Activated T-helper 1 cell treated with anti-CD3 and anti-CD28 coated beads, Interleukin-2, amount 50 U/mL, for 16 hours (primary cell): Measurements from ENCODE around the gene CORO7.

ENCODE experiments used
- DNase-seq, 2 donors: peaks; one replicate each; pipeline ENCODE4 v3.0.0-alpha.2; 2020; ENCODE audit warnings: low read depth in 1 of 2, low spot score in 1 of 2

CORO7 gene

DNA sequence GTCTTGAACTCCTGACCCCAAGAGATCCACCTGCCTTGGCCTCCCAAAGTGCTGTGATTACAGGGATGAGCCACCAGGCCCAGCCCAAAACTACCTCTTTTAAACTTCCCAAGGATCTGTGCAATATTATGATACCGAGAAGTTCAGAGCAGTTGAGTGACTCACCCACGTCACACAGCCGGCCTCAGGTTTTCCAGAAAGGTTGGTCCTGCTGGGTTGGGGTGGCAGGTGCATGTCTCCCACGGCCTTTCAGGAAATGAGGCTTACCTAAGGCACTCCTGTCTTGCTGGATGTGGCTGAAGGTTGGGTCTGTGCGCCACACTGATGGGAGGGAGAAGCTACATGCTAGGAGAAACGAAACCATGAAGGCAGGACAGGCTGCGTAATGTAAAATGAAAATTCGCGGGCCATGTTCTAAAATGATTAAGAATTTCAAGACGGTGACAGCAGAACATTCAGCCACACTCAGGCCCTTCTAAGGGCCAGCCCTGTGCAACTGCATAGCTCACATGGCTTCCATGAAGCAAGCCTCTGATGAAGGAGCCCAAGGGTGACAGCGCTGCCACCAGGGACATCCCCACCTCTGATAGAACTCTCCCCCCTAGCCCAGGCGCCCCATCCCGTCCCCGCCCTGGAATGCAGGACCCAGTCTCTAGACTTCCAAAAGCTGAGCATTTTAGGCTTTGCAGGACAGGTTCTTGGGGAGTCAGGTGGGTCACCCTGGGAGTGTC is 107.1 kb downstream of the CORO7 start:
- DNase-seq: no peak

DNA sequence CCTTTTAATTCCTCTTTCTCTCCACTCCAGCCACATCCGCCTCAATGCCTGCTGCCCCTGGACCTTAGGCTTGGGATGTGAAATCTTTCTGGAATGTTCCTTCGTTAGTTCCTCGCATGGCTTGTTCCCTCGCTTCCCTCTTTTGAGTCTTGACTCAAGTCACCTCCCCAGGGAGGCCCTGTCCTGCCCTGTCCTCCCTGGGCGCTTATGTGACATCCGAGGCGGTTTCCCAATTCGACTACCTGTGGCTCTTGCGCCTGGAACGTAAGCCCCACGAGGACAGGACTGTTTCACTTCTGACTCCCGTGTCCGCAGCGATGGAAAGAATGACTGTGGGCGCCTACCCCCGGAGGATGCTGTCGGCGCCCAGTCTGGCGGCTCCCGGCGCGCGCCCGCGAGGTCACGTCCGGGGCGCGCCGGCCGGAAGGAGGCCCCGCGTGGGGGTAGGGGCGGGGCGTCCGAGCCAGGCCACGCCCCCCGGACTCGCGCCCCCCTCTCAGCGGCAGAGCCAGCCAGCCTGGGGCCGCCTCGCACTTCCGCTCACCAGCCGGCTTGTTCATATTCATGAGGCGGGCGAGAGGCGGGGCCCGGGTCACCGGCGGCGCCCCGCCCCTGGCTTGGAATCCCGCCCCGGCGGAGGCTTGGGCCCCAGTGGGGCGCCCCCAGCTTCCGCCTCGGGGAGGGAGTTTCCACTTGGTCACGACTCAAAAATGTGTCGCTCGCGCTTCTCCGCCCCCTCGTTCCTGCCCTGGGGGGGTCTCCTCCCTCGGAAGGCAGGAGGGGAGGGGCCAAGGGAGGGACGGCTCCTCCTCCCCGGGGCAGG is 109.0 kb downstream of the CORO7 start:
- DNase-seq: peak; percentile 90 to 97

DNA sequence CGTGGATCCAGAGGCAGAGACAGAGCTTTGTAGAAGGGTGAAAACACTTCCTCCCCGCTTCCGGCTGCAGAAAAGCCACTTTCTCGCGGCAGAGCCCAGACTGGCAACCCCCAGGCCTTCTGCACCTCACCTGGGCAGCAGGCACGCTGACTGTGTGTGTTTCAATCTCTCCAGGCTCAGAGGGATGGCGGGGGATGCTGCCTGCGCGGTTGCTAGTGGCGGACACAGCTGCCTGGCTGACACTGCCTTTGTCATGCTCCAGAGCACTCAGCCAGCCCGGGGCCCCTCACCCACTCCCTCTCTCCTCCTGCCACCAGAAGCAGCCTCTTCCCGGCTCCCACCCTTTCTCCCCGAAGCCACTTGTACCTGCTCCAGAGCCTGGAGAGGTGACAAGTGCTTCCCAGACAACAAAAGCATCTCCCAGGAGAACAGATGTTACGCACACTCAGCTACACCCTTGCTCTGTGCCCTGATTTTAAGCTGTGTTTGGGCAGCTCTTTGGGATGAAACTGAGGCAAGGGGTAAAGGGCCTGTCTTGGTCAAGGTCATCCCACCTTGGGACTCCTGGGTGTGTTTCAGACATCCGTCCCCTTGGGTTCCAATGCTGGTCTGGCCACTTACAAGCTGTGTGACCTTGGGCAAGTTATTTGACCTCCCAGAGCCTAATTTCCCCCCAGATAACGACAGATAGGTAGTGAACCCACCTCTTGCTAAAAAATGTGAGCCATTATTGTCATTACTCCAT is 109.8 kb downstream of the CORO7 start:
- no peak for DNase-seq
